ENCODE measurements around the gene ATP7A.

DNA sequence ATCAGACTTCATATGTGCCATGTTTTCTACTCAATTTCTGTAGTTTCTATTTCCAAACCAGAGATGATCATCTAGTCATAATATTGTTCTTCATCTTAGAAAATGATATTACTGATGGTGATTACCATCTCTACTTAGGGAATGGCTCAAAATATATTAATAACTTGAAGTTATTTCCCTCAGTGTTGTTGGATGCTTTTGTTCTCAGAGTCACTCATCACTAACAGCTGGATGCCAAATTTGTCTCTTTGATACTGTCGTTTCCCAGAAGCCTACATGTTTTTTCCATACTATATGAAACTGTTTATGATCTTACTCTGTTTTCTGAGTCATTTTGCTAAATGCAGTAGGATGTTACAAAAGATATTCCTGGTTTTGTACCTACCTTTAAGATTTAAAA, 50.1 kb downstream of the ATP7A start:
- no peak for TF ChIP-seq CTCF (IDR thresholded peaks at IDR 0.05; ENCODE audit: poor library complexity, severe bottlenecking)
- TF ChIP-seq, protein P1, sequence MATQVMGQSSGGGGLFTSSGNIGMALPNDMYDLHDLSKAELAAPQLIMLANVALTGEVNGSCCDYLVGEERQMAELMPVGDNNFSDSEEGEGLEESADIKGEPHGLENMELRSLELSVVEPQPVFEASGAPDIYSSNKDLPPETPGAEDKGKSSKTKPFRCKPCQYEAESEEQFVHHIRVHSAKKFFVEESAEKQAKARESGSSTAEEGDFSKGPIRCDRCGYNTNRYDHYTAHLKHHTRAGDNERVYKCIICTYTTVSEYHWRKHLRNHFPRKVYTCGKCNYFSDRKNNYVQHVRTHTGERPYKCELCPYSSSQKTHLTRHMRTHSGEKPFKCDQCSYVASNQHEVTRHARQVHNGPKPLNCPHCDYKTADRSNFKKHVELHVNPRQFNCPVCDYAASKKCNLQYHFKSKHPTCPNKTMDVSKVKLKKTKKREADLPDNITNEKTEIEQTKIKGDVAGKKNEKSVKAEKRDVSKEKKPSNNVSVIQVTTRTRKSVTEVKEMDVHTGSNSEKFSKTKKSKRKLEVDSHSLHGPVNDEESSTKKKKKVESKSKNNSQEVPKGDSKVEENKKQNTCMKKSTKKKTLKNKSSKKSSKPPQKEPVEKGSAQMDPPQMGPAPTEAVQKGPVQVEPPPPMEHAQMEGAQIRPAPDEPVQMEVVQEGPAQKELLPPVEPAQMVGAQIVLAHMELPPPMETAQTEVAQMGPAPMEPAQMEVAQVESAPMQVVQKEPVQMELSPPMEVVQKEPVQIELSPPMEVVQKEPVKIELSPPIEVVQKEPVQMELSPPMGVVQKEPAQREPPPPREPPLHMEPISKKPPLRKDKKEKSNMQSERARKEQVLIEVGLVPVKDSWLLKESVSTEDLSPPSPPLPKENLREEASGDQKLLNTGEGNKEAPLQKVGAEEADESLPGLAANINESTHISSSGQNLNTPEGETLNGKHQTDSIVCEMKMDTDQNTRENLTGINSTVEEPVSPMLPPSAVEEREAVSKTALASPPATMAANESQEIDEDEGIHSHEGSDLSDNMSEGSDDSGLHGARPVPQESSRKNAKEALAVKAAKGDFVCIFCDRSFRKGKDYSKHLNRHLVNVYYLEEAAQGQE (IDR thresholded peaks at IDR 0.05; ENCODE audit: borderline replicate concordance), result no peak
- TF ChIP-seq EP300 (conservative IDR thresholded peaks at IDR 0.05; ENCODE audit: poor library complexity, severe bottlenecking), result no peak

All from neural cell (in vitro differentiated cells).